GM19351 (cell line): Measurements from ENCODE around the gene MYH7.

Experiments
- ATAC-seq: cut with Tn5 transposase; IDR thresholded peaks from one replicate; pipeline ENCODE4 v1.9.1; 2021; ENCODE audit warnings: mild to moderate bottlenecking, moderate library complexity; ENCODE audit not compliant: unreplicated experiment

Gene MYH7

GRCh38 chr14:23375527-23376251 is 59.8 kb downstream of the MYH7 start:
- no peak for ATAC-seq

- no peak for ATAC-seq
Observed at GRCh38 chr14:23373041-23373440, 62.4 kb downstream of the MYH7 start.

- ATAC-seq: no peak
Observed at GRCh38 chr14:23372509-23372908, 63.0 kb downstream of the MYH7 start, which contains the start of gene IL25. TSS of gene IL25 (plus strand) at chr14:23372809.

- ATAC-seq: no peak
Observed at GRCh38 chr14:23371865-23372264, 63.6 kb downstream of the MYH7 start.

- no peak for ATAC-seq
Observed at GRCh38 chr14:23370221-23370620, 65.2 kb downstream of the MYH7 start.

- no peak for ATAC-seq
Observed at GRCh38 chr14:23366426-23366921, 69.0 kb downstream of the MYH7 start.

GRCh38 chr14:23365732-23366425 is 69.6 kb downstream of the MYH7 start:
- ATAC-seq: no peak

- no peak for ATAC-seq
Observed at GRCh38 chr14:23365036-23365731, 70.3 kb downstream of the MYH7 start, which contains the start of gene EFS. TSS of gene EFS (minus strand) at chr14:23365172. CDS start at chr14:23365025, 147 bp downstream.

- ATAC-seq: no peak
Observed at GRCh38 chr14:23364164-23365035, 71.1 kb downstream of the MYH7 start.
